ENCODE results near the gene POLR2L.

Gene POLR2L

GRCh38 chr11:821512-822371, 20.6 kb downstream of the POLR2L start:
- whole genome bisulfite sequencing: 95% methylated on average over 21 of the region's 22 CpGs
- Histone ChIP-seq H3K36me3 (ENCODE audit: insufficient read depth, low read length) (0 out of 2 replicates have a peak, but pooled peaks cover 6% of the 10 kb centered on the region), H3K4me1 (ENCODE audit: insufficient read depth, low read length) (no peaks in the 10 kb centered on the region), H3K9me3 (ENCODE audit: insufficient read depth, low read depth, low read length) (no peaks in the 10 kb centered on the region), H3K9ac (ENCODE audit: low read depth, low read length) (no peak overlapping the region), H3K27ac (ENCODE audit: low read depth, low read length) (no peak overlapping the region), H3K4me3 (ENCODE audit: low read length) (no peak overlapping the region), H3K27me3 (ENCODE audit: insufficient read depth, low read length) (peaks cover 13% of the 10 kb centered on the region)

- H3K4me3 ChIP-seq (ENCODE audit: low read length): peak overlapping the region; percentile 92
- WGBS: 84% methylated on average over 11 of the region's 11 CpGs
- H3K36me3 ChIP-seq (ENCODE audit: insufficient read depth, low read length): 0 out of 2 replicates have a peak, but pooled peaks cover 6% of the 10 kb centered on the region
- no peak overlapping the region for H3K27ac ChIP-seq (ENCODE audit: low read depth, low read length)
- no peaks in the 10 kb centered on the region for H3K9me3 ChIP-seq (ENCODE audit: insufficient read depth, low read depth, low read length)
- H3K27me3 ChIP-seq (ENCODE audit: insufficient read depth, low read length): peaks cover 4% of the 10 kb centered on the region; the same call in 1 of the 2 replicates
- no peaks in the 10 kb centered on the region for H3K4me1 ChIP-seq (ENCODE audit: insufficient read depth, low read length)
- H3K9ac ChIP-seq (ENCODE audit: low read depth, low read length): no peak overlapping the region
Measured at GRCh38 chr11:820655-821511, 21.4 kb downstream of the POLR2L start.

- no peaks in the 10 kb centered on the region for H3K27me3 ChIP-seq (ENCODE audit: insufficient read depth, low read length)
- no peaks in the 10 kb centered on the region for H3K4me1 ChIP-seq (ENCODE audit: insufficient read depth, low read length)
- H3K36me3 ChIP-seq (ENCODE audit: insufficient read depth, low read length): 0 out of 2 replicates have a peak, but pooled peaks cover 6% of the 10 kb centered on the region
- peak overlapping the region; percentile 37; the same call in 1 of the 2 replicates for H3K27ac ChIP-seq (ENCODE audit: low read depth, low read length)
- 11% methylated on average over 47 of the region's 47 CpGs for WGBS
- no peak overlapping the region; the same call in 1 of the 2 replicates for H3K9ac ChIP-seq (ENCODE audit: low read depth, low read length)
- H3K4me3 ChIP-seq (ENCODE audit: low read length): peak overlapping the region; percentile 92
- no peaks in the 10 kb centered on the region for H3K9me3 ChIP-seq (ENCODE audit: insufficient read depth, low read depth, low read length)
Measured at GRCh38 chr11:819943-820649, 22.2 kb downstream of the POLR2L start.

- Histone ChIP-seq H3K9me3 (ENCODE audit: insufficient read depth, low read depth, low read length) (no peaks in the 10 kb centered on the region), H3K4me1 (ENCODE audit: insufficient read depth, low read length) (no peaks in the 10 kb centered on the region), H3K27me3 (ENCODE audit: insufficient read depth, low read length) (no peaks in the 10 kb centered on the region), H3K27ac (ENCODE audit: low read depth, low read length) (peak overlapping the region; percentile 37; the same call in 1 of the 2 replicates), H3K36me3 (ENCODE audit: insufficient read depth, low read length) (0 out of 2 replicates have a peak, but pooled peaks cover 6% of the 10 kb centered on the region), H3K9ac (ENCODE audit: low read depth, low read length) (peak overlapping the region; percentile 79), H3K4me3 (ENCODE audit: low read length) (peak overlapping the region; percentile 92)
- 3% methylated on average over 96 of the region's 96 CpGs for WGBS
Measured at GRCh38 chr11:819129-819931, 23.0 kb downstream of the POLR2L start.

GRCh38 chr11:818396-819128, 23.8 kb downstream of the POLR2L start, which contains the start of gene PNPLA2:
Gene PNPLA2 (plus strand): TSS chr11:818914. CDS start chr11:819719, 805 bp downstream.
- peak within 1 kb of the TSS; percentile 37; the same call in 1 of the 2 replicates for H3K27ac ChIP-seq (ENCODE audit: low read depth, low read length)
- H3K27me3 ChIP-seq (ENCODE audit: insufficient read depth, low read length): no peaks in the 10 kb centered on the region
- no peaks in the 10 kb centered on the region for H3K9me3 ChIP-seq (ENCODE audit: insufficient read depth, low read depth, low read length)
- no peaks in the 10 kb centered on the region for H3K4me1 ChIP-seq (ENCODE audit: insufficient read depth, low read length)
- H3K36me3 ChIP-seq (ENCODE audit: insufficient read depth, low read length): peaks cover 9% of the 10 kb centered on the region
- peak within 1 kb of the TSS; percentile 92 for H3K4me3 ChIP-seq (ENCODE audit: low read length)
- H3K9ac ChIP-seq (ENCODE audit: low read depth, low read length): peak within 1 kb of the TSS; percentile 79
- WGBS: 62% methylated on average over 20 of the region's 20 CpGs

GRCh38 chr11:816433-816779, 25.9 kb downstream of the POLR2L start:
- H3K36me3 ChIP-seq (ENCODE audit: insufficient read depth, low read length): peaks cover 28% of the 10 kb centered on the region
- no peak overlapping the region for H3K4me3 ChIP-seq (ENCODE audit: low read length)
- no peaks in the 10 kb centered on the region; the same call in 1 of the 2 replicates for H3K4me1 ChIP-seq (ENCODE audit: insufficient read depth, low read length)
- H3K9me3 ChIP-seq (ENCODE audit: insufficient read depth, low read depth, low read length): no peaks in the 10 kb centered on the region
- no peaks in the 10 kb centered on the region for H3K27me3 ChIP-seq (ENCODE audit: insufficient read depth, low read length)
- H3K9ac ChIP-seq (ENCODE audit: low read depth, low read length): no peak overlapping the region
- no peak overlapping the region for H3K27ac ChIP-seq (ENCODE audit: low read depth, low read length)
- WGBS: 73% methylated on average over 9 of the region's 11 CpGs

- Histone ChIP-seq H3K9ac (ENCODE audit: low read depth, low read length) (no peak overlapping the region), H3K36me3 (ENCODE audit: insufficient read depth, low read length) (peaks cover 32% of the 10 kb centered on the region), H3K27ac (ENCODE audit: low read depth, low read length) (no peak overlapping the region), H3K27me3 (ENCODE audit: insufficient read depth, low read length) (no peaks in the 10 kb centered on the region), H3K4me1 (ENCODE audit: insufficient read depth, low read length) (peaks cover 4% of the 10 kb centered on the region), H3K4me3 (ENCODE audit: low read length) (no peak overlapping the region), H3K9me3 (ENCODE audit: insufficient read depth, low read depth, low read length) (no peaks in the 10 kb centered on the region)
- 90% methylated on average over 11 of the region's 11 CpGs for WGBS
Measured at GRCh38 chr11:815675-816432, 26.5 kb downstream of the POLR2L start.

GRCh38 chr11:813456-814096, 28.8 kb downstream of the POLR2L start:
- Histone ChIP-seq H3K27me3 (ENCODE audit: insufficient read depth, low read length) (no peaks in the 10 kb centered on the region), H3K4me3 (ENCODE audit: low read length) (no peak overlapping the region), H3K27ac (ENCODE audit: low read depth, low read length) (peak overlapping the region; percentile 49; the same call in 1 of the 2 replicates), H3K4me1 (ENCODE audit: insufficient read depth, low read length) (peaks cover 6% of the 10 kb centered on the region), H3K9me3 (ENCODE audit: insufficient read depth, low read depth, low read length) (no peaks in the 10 kb centered on the region), H3K9ac (ENCODE audit: low read depth, low read length) (0 out of 2 replicates have a peak overlapping the region, but pooled peaks have one; percentile 9), H3K36me3 (ENCODE audit: insufficient read depth, low read length) (peaks cover 35% of the 10 kb centered on the region)
- 94% methylated on average over 9 of the region's 9 CpGs for WGBS

GRCh38 chr11:813072-813455, 29.3 kb downstream of the POLR2L start:
- H3K27me3 ChIP-seq (ENCODE audit: insufficient read depth, low read length): no peaks in the 10 kb centered on the region
- H3K9me3 ChIP-seq (ENCODE audit: insufficient read depth, low read depth, low read length): no peaks in the 10 kb centered on the region
- 0 out of 2 replicates have a peak overlapping the region, but pooled peaks have one; percentile 9 for H3K9ac ChIP-seq (ENCODE audit: low read depth, low read length)
- no peak overlapping the region; the same call in 1 of the 2 replicates for H3K27ac ChIP-seq (ENCODE audit: low read depth, low read length)
- H3K4me3 ChIP-seq (ENCODE audit: low read length): no peak overlapping the region
- WGBS: 94% methylated on average over 6 of the region's 6 CpGs
- peaks cover 35% of the 10 kb centered on the region for H3K36me3 ChIP-seq (ENCODE audit: insufficient read depth, low read length)
- peaks cover 6% of the 10 kb centered on the region for H3K4me1 ChIP-seq (ENCODE audit: insufficient read depth, low read length)

All from HUES64 (cell line).